SKM-1 treated with dmso at 0.1 percent for 144 hours (cell line): ENCODE data around the gene NAP1L5.

ENCODE experiments used
- DNase-seq: peaks from one replicate; lab custom pipeline; 2025; ENCODE audit not compliant: unreplicated experiment; lab: John Stamatoyannopoulos, UW

Gene NAP1L5

GRCh38 chr4:88722828-88723227 lies 25.2 kb upstream of the NAP1L5 start:
- no peak for DNase-seq

DNA sequence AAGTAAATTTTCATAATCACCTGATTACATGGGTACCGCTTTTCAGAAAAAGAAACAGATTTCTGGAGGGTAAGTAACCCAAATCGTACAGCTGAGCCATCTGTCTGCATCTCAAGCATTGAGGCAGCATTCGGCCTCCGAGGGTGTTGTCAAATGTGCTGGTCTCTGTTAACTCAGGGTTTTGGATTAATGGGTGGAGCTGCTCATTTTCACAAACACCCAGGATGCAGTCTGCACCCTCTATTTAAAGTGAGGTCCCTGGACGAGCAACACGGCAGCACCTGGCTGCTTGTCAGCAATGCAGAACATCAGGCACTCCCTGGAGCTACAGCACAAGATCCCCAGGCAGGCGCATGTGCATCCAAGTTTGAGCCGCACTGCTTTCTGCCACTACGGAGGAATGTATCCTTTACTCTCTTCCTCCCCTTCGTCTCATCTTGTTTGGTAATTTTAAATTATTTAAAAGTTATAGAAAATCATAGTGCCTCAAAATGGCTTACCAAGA lies 24.7 kb upstream of the NAP1L5 start:
- DNase-seq, result no peak

DNA sequence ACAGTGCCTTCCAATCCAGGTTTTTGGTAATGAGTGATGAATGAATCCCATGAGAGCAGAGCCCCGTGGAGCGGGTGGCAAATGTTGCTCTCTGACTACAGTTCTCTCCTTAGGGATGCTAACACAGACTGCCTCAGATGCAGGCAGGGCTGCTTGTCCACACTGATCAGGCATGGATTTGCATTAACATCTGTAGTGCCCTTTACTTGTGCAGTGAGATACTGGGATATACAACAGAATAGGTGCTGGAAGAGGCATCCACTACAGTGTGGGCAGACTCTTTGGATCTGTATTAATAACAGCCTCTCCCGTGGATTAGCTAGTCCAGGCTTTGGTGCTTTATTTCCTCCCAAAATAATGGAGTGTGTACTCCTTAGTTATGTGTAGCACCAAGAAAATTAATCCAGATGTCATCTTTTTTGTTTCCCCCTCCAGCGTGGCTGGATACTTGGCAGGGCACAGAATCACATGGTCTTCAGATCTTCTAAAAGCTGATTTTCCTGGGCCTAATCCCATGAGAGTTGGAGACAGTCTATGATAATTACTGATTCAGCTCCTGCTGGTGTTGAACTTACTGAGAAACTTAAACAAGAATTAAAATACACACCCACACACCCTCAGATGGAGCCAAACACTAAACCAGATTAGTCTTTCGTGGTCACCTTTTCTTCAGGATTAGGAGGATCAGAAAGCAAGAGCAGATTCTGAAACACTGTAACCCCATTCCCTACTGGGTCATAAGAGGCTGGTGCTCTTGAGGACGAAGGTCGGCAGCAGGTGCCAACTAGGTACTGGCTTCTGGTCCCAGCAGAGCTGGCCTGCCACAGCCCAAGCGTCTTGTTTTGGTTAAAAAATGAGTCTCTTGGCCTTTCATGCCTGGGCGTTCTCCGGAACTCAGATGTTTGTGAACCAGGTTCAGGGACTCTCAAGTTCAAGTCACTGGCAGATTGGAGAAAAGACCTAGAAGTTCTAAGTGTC lies 23.1 kb upstream of the NAP1L5 start:
- DNase-seq, result no peak

DNA sequence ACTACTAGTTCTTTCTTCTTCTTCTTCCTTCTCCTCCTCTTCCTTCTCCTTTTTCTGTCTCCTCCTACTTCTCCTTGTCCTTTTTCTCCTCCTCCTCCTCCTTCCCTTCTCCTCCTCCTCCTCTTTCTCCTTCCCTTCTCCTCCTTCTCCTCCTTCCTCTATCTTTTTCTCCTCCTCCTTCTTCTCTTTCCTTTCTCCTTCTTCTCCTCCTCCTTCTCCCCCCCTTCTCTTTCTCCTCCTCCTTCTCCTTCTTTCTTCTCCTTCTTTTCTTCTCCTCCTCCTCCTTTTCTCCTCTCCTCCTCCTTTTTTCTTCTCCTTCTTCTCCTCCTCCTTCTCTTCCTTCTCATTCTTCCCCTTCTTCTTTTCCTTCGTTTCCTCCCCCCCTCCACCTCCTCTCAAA lies 21.8 kb upstream of the NAP1L5 start:
- peak; percentile 21 for DNase-seq

- no peak for DNase-seq
Measured at GRCh38 chr4:88718098-88718497, 20.5 kb upstream of the NAP1L5 start.

GRCh38 chr4:88713782-88714181 lies 16.2 kb upstream of the NAP1L5 start:
- DNase-seq, result no peak

GRCh38 chr4:88709989-88710388 lies 12.4 kb upstream of the NAP1L5 start:
- DNase-seq, result no peak

GRCh38 chr4:88706574-88706973 lies 8.9 kb upstream of the NAP1L5 start:
- no peak for DNase-seq

- DNase-seq, result no peak
Measured at GRCh38 chr4:88705805-88706492, 8.3 kb upstream of the NAP1L5 start.

DNA sequence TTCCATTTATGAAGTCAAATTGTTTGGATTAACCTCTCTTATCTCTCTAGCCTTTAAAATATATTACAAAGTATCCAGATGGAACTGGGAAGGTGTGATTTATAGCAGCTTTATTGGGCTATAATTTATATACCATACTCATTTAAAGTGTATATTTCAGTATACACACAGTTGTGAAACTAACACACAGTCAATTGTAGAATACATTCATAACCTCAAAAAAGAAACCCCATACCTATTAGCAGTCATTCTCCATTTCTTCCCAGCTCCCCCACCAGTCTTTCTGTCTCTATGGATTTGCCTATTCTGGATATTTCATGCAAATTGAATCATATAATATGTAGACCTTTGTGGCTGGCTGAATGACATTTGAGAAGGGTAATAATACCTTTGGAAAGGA lies 7.6 kb upstream of the NAP1L5 start:
- no peak for DNase-seq

DNA sequence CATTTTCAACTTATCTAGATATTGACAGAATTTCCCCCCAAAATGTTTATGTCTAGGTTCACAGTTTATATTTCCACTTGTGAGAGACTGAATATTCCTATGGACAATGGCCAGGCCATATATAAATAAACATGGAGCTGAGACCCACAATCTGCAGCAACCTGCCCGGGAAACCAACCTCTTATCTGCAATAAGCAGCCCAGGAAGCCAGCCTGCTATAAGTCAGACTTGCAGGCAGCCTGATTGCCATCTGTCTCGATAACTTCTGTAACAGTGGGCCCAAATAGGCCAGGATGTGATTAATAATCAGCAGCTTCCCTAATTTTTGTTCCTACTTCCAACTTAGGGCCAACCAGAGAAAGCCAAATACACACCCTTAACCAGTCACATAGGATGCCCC lies 5.2 kb upstream of the NAP1L5 start:
- DNase-seq, result no peak

- no peak for DNase-seq
Measured at GRCh38 chr4:88698519-88698918, 890 bp upstream of the NAP1L5 start.

DNA sequence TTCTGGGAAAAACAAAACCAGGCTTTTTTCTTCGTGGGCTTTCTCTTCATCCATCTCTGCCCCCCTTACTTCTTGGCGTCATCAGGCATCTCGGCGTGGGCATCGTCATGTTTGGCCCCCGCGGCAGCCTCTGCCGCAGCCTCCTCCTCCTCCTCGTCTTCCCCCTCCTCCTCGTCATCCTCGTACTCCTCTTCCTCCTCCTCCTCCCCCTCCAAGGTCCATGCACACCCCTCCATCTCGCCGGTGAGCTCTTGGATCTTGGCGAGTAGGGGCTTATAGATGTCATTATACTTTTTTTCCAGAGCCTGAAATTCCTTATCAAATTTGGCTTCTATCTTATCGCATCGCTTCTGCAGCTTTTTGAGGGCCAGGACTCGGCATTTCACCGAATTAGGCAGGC lies 488 bp downstream of the NAP1L5 start:
- no peak for DNase-seq

- no peak for DNase-seq
Measured at GRCh38 chr4:88696630-88697029, 999 bp downstream of the NAP1L5 start.

DNA sequence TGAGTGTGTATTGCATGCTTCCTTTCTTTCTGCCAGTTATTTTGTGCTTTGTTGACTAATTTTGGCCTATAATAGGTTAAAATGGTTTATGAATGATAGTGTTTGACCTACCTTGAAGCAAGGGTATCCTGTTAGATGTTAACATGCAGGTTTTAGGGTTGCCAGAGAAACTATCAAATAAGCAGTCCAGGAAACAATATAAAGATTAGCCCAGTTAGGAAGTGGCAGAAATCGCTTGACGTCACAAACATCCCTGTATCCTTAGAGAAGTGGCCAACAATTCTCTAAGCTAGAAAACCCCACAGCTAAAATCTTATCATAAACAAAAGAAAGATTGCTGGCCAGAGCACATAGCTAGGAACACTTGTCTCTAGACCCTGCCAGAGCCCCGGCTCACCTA lies 3.8 kb downstream of the NAP1L5 start:
- no peak for DNase-seq

DNA sequence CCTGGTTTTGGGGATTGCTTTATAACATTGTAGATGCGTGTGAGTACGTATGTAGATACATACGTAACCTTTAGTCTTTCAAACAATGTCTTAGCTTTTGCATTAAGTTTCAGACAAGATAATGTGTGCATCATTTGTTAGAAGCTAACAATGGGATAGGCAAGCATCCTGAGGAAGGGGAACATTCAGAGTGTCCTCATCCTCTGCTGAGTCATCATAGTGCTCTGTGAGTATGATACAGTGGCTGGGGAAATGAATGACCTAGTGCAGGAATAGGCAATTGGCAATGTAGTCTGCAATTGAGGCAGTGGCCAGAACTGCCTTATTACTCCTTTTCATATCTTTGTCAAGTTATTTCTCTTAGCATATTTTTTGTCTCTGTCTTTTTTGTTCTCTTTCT lies 7.3 kb downstream of the NAP1L5 start:
- DNase-seq, result no peak

GRCh38 chr4:88681209-88681608 lies 16.4 kb downstream of the NAP1L5 start:
- no peak for DNase-seq

DNA sequence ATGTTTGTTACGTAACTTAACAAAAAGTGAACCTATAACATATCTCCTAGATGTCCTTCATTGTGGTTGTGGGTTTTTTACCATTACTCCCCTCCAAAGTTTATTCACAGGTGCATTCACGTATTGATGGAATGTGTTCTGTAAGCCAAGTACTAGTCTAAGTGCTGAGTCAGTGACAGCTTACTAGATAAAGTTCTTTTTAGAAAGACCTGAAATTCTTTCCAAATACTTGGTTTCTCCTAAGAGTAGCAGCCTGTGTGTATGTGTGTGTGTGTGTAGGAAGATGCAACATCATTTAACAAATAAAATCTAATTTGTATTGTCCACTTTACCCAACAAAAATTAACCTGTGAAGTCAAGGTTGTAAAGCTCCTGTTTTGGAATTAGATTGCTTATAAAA lies 22.1 kb downstream of the NAP1L5 start:
- no peak for DNase-seq

GRCh38 chr4:88674979-88675378 lies 22.6 kb downstream of the NAP1L5 start:
- no peak for DNase-seq

DNA sequence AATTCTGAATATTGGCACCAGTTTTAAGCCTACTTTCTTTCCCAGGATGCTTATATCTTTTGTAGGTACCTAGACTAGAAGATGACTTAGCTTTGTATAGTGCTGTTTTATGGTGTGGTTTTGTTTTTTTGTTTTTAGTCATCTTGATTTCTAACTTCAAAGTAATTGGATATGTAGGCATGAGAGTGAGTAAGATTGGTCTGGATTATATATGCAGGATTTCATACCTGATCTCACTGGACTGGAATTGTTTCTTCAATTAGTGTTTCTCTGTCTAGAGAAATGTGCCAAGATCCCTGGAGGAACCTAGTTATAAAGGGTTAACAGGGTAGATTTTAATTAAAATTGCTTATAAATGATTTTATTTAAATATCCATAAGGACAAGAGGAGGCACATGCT lies 23.1 kb downstream of the NAP1L5 start:
- no peak for DNase-seq

- DNase-seq, result no peak
Measured at GRCh38 chr4:88673886-88674285, 23.7 kb downstream of the NAP1L5 start.

DNA sequence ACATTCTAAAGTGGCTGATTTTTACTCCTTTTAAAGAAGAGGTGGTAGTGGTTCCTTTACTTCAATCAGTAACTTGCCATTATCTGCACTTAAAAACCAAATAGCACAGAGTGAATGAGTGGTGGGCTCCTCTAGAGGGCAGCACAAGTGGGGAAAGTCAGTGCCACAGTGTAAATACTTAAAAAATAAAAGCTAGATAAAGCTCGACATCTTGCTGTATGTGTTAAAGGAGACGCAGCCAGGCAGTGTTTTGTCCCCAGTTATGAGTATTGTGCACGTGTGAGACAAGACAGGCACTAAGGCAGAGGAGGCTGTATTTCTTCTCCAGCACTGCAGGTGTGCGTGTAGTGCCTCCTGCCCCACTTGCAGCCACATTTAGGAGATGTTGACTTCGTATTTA lies 24.6 kb downstream of the NAP1L5 start:
- peak; percentile 4 for DNase-seq
